ENCODE measurements around the gene SPINK8.

Gene SPINK8

DNA sequence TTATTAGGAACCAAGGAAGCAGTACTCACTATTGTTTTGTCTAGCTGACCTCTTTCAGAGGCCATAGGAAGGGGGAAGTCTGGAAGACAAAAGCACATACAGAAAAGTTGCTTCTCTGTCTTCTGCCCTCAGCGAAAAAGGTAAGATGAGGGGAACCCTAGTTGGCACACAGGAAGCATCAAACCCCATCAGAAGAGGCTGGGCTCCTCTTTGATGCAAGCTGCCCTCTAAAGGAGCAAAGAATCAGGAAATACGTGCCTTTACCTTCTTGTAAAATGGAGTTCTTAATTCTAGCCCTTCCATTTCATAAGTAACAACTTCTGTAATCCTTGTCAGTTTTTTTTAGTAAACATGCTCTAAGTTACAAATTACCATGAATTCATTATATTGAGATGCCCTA is 12.5 kb downstream of the SPINK8 start:
- no peak for DNase-seq

- no peak for DNase-seq
Observed at GRCh38 chr3:48318713-48319468, 14.6 kb downstream of the SPINK8 start.

- no peak for DNase-seq
Observed at GRCh38 chr3:48314542-48314941, 18.9 kb downstream of the SPINK8 start.

DNA sequence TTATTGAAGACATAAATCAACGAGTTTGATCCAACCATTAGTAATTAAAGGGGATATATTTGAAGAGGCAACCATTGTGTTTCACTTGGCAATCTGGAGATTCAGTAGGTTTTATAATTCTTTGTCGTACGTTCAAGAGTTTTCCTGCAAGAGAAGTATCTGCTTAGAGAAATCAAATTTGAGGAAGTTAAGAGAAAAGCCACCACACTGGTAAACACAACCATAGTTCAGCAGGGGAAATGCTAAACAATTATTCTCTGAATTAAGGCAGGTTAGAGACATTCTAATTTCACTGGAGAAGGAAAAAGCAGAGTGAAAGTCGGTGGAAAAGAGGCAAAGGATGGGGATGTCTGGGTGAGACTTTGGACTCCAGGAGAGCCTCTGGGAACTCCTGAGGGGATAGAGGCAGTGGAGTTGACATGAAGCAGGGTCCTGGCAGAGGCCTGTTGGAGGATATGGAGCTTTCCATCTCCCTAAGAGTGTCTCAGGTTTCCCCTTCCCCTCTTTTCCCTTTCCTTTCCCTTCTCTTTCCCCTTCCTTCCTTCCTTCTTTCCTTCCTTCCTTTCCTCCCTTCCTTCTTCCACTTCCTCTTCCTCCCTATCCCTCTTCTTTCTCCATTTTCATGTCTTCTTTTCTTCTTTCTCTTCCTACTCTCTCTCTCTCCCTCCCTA is 26.5 kb downstream of the SPINK8 start:
- no peak for DNase-seq

DNA sequence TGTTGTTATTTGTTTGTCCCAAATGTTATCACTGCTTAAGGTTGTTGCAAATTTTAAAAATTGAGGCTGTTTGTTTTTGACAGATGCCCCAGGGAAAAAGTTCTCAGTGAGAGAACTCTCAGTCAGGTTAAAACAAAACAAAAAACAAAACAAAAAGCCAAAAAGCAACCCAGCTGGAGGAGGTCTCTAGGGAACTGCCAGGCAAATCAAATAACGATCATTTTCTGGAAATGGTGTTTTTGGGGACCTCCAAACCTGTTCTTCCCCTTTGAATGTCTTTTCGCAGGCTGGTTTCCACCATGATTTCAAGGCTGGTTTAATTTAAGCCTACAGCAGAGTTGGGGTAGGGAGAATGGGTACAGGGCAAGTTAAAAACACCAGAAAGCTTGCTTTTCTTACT is 27.2 kb downstream of the SPINK8 start:
- no peak for DNase-seq

DNA sequence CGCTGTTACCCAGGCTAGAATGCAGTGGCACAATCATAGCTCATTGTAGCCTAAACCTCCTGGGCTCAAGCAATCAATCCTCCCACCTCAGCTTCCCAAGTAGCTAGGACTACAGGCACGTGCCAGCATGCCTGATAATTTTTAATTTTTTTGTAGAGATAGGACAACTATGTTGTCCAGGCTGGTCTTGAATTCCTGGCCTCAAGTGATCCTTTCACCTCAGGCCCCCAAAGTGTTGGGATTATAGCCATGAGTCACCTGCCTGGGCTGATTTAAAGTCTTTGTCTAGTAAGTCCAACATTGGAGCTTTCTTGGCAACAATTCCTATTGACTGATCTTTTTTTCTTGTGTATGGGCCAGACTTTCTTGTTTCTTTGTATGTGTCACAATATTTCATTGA is 28.1 kb downstream of the SPINK8 start:
- DNase-seq = no peak

DNA sequence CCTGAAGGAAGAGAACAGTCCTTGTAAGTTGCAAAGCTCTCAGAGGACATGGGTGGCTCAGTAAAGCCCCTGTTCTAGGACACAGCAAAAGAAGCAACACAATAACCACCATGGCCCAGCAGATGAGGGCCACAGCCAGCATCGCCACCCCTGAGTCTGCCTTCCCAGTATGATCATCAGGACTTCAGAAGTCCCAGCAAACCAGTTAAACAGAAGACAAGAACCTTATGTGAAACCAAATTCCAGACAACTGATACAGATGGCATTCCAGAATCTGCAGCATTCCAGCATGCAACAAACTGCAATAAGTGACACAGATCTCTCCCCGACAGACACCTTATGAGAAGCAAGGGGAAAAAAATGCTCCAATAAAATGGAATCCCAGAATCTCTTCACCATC is 30.4 kb downstream of the SPINK8 start:
- no peak for DNase-seq

DNA sequence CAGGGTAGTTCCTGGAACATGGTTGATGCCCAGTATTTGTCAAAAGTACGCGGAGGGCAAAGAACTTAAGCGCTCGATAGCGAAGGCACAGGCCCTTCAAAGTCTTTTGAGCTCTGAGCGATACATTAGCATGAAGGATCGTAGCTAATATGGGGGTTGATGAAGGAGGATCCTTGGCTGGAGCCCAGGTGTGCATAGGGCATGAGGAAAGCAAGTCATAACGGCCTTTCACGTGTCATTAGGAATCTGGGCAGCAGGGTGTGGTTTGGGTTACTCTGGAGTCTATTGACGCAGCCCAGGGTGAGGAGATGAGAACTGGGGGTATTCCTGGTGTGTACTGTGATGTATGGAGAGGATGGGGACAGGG is 31.7 kb downstream of the SPINK8 start:
- peak; percentile 46 for DNase-seq

DNA sequence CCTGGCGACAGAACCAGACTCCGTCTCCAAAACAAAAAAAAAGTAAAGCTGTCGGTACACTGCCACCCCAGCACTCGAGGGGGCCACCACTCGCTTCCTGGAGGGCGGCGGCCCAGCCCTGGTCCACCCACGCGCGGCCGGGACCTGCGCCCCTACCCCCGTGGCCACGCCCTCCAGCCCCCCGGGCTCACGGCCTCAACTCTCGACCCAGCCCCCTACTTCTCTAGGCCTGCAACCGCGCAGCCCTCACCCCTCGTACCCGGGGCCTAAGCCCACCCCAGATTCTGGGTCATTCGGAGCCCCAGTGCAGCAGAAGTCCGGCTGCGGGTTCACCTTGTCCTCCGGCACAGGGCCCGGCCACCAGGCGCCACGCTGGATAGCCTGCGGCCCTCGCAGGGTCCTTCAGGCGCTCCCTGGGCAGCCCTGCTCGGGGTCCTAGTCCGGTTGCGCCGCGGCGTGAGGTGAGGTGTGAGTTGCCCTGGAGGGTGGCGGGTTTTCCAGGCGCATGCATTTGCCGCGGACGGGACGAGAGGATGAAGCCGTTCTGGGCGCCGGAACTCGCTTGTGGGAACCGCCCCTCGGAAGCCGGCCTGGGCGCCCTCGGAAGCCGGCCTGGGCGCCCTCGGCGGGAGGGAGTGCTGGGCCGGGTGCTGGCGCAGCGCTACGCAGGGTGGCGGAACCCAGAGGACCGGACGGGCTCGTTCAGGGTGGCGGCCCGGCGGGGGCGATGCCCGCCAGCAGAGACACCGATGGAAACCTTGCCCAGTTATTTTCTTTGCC is 32.3 kb downstream of the SPINK8 start, which contains the start of gene NME6:
NME6 (minus strand) TSS at position 348 of the 780 bp plus-strand sequence.
- DNase-seq = peak; percentile 98

DNA sequence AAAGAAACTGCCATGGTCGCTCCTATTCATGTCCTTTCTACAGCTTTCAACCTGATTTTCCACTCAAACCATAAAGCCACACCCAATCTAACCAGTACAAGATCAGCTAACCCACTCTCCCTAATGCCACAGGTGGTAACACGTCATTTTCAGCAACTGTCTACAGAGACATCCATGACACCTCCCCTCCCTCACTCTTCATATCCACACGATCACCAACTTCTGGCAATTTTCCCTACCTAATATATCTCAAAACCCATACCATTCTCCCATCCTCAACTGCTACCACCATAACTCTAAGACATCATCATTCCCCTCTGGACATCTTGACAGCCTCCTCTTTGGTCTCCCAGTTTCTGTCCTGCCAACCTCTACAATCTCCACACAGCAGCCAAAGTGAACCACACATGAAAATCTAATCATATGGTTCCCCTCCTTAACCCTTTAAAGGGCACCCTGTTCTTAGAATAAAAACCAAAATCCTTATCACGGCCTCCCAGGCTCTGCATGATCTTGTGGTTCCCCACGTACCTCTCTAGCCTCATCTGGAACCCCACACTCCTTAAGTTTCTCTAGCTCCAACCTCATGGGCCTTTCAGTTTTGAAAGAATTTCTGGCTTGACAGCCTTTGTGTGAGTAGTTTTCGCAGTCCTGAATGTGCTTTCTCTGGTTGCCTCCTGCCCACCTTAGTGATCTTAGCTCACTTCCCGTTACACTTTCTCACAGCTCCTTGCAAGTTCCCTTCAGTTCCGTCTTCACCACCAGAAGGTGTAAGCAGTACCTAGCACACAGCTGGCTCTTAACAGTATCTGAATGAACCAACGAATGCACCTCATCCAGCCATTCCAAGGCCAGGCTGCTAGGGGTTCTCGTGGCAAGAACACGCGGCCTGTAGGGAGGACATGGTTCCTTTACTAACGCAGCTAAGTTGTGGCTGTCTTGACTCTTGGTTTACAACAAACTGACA is 33.4 kb downstream of the SPINK8 start:
- peak; percentile 53 for DNase-seq

DNA sequence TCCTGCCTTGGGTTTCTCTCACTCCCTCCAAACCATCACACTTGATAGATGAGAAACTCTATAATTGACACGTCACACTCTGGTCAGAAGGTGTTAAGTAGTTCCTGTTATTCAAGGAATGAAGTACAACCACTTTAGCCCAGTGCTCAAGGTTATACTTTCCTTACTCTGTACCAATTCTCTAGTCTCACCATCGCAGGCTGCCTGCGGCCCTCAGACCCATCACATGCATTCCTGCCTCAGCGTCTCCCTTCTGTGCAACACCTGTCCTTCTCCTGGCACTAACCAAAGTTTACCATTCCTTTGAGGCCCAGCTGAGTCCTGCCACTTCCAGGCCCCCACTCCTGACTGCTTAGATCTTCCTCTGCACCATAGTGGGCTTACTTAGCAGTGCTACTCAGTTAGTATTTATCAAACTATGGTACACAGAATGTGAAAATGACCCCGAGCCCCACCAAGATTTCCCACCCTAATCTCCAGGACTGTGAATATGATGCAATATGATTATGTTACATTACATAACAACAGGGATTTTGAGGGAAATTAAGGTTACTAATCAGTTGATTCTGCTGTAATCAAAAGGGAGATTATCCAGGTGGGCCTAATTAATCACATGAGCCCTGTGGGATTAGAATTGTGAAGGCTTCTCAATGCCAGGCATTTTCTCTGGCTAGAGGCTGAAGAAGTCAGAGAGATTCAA is 36.2 kb downstream of the SPINK8 start:
- DNase-seq = no peak

DNA sequence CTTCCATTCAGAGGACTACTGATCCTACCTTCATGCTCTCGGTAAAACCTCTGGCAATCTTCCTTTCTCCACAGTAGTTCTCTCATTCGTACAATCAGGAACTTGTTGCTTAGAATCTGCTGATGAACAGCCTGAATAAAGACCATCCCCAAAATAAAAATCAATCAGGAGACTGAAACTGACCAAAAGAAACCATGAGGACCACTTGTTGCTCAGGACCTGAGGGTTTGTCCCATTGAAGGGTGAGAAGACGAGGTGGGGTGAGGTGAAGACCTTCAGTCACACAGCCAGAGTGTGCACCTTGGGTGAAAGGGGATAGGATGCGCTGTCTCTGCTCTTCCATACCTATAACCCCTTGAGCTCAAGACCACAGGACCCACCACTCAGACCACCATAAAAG is 36.8 kb downstream of the SPINK8 start:
- DNase-seq = no peak

DNA sequence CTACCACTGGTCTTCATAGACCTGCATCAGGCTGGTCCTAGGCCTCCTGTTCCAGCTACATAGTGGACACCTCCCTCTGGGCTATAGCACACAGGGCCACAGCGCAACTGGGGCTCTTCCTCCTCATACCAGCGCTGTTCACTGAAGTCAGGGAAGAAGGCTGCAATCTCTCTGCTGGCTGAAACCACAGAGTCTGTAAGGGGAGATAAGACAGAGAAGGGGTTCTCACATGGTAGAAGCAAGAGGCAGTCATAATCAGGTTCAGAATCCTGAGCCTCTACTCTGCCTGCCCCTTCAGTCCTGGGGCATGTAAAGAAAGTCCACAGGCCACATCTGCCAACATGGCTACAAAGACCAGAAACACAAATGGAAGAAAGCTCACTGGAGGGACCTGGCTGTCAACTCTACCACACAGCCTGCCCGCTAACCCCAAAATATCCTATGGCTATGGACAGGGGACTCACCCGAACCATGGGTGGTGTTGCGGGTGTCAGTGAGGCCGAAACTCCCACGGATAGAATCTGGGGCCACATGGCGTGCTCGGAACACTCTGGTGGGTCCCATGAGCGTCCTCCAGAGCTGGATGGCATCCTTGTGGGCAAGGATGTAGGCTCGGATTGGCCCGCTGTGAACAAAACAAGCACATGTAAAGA is 38.7 kb downstream of the SPINK8 start:
- no peak for DNase-seq

- no peak for DNase-seq
Observed at GRCh38 chr3:48289659-48290058, 43.8 kb downstream of the SPINK8 start.

DNA sequence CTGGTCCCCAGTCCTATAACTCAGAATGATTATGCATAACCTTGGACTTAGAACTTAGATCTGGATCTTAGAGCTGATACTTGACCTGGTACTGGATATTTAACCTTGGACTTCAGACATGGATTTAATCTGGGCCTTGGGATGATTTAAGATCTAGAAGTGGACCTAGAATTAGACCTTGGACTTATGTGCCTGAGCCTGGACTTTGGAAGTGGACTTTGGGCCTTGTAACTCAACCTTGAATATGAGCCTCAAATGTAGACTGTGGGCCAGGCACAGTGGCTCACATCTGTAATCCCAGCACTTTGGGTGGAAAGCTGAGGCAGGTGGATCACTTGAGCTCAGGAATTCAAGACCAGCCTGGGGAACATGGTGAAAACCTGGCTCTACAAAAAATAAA is 46.4 kb downstream of the SPINK8 start:
- DNase-seq = no peak

- DNase-seq = no peak
Observed at GRCh38 chr3:48286308-48286707, 47.2 kb downstream of the SPINK8 start.

DNA sequence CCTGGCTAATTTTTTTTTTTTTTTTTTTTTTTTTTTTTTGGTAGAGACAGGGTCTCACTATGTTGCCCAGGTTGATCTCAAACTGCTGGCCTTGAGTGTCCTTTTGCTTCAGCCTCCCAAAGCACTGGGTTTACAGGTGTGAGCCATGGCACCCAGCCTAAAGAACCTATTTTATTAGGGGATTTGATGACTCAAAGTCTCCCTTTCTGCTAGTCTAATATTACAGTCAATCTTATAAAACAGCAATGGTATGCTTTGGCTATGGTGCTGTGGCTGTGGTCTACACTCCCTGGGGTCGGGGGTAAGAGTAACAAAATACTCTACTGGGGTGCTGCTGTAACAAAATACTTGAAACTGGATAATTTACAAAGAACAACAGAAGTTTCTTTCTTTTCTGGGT is 47.8 kb downstream of the SPINK8 start:
- no peak for DNase-seq

DNA sequence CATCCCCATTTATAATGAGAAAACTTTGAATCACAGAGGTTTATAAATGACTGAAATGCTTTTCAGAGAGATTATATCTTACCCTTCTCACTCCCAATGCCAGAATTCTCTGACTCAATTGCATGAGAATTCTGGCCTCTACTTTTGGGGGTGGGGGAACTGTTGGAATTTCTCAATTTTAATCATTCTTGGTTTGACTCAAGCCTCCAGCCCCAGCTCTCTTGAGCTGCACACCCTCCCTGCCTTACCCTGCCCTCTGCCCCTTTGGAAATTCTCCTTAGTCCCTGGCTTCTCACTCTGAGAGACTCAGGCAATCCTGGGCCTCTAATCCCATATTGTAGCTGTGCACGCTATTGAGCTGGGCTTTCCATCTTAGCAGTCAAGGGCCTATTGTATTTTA is 48.3 kb downstream of the SPINK8 start:
- DNase-seq = no peak

- no peak for DNase-seq
Observed at GRCh38 chr3:48280881-48281280, 52.6 kb downstream of the SPINK8 start.

DNA sequence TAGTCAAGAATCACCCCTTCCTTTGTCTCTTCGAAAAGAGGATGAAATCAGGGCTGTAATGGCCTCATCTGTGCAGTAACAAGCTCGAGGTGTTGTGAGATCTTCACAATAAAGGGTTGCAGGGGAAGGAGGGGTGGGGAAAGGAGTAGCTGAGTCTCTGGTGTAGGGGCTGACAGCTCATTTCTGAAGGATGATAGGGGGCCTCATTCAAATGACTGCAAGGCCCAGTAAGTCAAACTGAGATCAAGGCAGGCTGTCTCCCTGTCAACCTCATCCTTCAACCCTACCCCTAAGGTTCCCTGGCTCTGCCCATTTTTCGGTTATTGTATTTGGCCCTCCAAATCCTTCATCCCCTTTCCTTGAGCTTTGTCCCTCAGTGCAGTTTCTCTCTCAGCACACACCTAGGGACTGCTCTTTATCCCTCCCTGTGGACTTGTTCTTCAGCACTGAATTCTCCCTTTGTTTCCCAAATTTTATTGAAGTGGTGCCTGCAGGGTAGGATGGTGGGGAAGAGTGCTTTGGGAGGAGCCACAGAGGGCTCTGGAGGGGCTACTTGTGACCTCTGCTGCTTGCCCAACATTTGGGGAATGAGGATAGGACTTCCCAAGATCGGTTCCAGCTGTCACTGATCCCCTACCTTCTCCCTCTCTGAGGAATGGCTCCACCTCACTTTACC is 54.4 kb downstream of the SPINK8 start:
- no peak for DNase-seq

Measured in stimulated activated CD8-positive, alpha-beta memory T cell treated with anti-CD3 and anti-CD28 coated beads, Interleukin-4, amount 100 ng/mL, for 48 hours (primary cell).